ENCODE data around the gene CPNE9.

Gene CPNE9

GRCh38 chr3:9717563-9717962, 13.9 kb downstream of the CPNE9 start:
- no peak for FAIRE-seq

DNA sequence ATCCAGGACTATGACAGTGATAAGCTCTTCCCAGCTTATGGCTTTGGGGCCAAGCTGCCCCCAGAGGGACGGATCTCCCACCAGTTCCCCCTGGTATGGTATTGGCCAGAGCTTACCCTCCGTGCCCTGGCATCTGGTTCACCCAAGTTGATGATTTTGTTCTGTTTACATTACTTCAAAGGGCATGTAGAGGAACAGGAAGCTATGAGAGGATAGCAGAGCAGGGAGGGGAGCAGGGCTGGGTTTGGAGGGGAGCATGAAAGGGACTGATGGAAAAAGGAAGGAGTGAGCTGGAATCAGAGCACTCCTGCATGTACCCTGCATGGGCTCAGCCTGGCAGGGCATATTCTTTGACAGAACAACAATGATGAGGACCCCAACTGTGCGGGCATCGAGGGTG, 14.5 kb downstream of the CPNE9 start:
- no peak for FAIRE-seq

DNA sequence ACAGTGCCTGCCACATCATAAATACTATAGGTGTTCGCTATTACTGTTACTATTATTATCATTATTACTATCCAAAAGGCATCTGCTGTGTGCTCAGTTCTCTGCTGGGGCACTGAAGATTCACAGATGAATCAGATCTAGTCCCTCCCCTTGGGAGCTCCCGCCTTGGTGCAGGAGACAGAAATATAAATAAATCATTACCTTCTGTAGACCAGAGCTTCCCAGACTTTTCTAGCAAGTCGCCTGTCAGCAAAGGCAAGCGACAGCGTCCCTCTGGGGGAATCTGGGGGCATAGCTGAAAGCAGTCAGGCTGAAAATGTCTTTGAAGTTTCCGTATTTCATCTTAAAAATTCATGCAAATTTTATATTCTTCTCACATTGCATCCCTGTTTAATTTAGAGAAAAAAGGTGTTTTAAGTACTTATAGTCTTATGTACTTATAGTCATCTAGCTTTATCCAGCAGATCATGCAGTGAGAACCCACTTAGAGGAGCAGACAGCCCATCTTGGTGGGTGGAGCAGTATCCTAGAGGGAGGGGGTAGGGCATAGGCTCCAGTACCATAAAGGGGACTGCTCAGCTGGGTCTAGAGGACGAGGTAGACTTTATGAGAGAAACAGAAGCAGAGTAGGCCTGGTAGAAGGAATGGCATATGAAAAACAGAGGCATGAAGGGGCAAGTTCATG, 17.5 kb downstream of the CPNE9 start:
- FAIRE-seq: no peak

DNA sequence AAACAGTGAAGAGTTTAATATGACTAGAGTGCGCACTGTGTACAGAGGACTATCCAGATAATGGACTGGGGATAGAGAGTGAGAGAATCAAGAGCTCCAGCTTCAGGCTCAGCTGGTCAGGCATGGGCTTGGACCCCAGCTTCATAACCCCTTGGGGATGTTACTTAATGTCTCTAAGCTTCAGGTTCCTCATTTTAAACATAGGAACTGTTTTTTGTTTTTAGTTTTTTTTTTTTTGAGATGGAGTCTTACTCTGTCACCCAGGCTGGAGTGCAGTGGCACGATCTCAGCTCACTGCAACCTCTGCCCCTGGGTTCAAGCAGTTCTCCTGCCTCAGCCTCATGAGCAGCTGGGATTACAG, 18.0 kb downstream of the CPNE9 start:
- FAIRE-seq: no peak

DNA sequence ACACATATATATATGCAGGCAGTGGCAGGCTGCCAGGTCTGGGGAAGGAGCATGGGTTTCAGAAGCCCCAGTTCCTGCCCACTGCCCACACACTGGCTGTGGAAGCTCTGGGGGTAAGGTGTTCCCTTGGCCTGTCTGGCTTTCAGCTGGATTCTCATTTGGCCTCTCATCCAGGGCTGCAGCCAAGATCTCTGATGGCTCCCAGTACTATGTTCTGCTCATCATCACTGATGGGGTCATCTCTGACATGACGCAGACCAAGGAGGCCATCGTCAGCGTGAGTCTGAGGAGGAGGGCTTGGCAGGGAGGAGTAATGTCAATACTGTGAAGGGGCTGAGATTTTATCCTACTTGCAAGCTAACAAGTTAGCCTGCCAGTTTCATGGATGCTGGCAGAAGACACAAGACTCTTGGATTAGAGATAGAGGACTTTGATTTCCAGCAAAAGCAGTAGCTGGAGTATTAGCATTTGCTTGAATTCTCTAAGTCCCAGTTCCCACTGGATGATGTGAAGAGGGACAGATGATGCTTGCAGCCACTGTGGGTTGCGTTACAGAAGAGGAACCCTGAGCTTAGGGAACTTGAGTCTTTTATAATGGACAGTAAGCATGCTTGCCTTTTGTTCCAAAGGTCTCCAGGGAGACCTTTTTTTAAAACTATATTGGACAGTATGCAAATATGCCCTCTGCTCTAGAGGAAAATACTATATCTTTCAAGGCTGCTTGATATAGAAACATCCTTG, 22.3 kb downstream of the CPNE9 start:
- no peak for FAIRE-seq

DNA sequence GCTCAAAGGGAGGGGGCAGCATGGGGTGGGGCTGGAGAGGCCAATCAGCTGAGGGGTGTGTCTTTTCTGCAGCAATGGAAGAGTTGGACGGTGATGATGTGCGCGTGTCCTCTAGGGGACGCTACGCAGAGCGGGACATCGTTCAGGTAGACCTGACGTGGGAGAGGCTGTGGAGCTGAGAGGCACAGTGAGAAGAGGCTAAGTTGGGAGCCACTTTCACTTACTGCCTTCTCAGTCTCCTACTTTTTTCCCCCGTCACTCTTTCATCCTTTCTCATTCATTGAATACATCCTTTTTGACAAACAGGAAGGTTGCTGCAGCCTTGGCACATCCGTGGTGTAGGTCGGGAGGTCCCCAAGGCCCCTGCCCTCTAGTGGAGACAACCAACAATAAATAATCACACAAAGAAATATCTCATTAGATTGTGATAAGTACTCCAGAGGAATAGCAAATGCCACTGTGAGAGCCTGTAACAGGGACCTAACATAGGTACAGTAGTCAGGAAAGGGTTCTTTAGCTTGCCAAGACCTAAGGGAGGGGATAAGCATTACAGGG, 23.5 kb downstream of the CPNE9 start:
- no peak for FAIRE-seq

DNA sequence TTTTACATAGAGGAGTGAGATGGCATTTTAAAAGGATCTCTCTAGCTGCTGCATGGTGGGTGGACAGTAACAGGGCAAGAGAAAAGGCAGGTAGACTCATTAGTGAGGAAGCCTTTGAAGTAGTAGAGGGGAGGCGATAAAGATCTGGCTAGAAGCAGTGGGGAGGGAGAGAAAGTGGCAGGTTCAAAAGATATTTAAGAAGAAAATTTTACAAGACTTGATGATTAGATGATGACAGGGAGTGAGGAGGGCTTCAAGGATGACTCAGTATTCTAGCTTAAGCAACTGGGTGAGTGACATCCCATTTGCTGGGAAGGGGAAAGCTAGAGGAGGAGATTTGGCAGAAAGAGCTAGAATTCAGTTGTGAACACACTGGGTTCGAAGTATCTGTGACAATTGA, 24.1 kb downstream of the CPNE9 start:
- FAIRE-seq: no peak

GRCh38 chr3:9729419-9729818, 25.8 kb downstream of the CPNE9 start:
- FAIRE-seq: no peak

DNA sequence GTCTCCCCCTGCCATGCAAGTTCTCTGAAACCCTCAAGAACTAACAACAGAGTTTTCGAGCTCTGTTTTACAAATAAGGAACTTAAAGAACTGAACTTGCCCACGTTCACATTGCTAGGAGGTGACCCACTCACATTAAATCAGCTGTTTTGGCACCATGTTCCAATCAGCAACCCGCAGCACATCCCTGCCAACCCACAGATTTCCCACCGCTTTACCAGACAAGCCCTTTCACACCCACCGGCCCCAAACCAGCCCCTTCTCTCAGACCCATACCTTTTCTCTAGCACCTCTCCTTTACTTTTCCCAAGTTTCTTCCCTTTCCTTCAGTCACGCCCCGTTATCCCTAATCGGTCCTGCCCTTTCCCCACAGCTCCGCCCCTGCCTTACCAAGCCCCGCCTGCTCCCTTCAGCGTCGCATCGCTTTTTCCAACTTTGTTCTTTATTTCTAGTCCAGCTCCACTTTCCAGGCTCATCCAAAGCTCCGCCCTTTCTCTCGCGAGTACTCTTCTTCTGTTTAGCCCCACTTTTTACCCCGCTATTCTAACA, 27.1 kb downstream of the CPNE9 start:
- peak; percentile 70 for FAIRE-seq

DNA sequence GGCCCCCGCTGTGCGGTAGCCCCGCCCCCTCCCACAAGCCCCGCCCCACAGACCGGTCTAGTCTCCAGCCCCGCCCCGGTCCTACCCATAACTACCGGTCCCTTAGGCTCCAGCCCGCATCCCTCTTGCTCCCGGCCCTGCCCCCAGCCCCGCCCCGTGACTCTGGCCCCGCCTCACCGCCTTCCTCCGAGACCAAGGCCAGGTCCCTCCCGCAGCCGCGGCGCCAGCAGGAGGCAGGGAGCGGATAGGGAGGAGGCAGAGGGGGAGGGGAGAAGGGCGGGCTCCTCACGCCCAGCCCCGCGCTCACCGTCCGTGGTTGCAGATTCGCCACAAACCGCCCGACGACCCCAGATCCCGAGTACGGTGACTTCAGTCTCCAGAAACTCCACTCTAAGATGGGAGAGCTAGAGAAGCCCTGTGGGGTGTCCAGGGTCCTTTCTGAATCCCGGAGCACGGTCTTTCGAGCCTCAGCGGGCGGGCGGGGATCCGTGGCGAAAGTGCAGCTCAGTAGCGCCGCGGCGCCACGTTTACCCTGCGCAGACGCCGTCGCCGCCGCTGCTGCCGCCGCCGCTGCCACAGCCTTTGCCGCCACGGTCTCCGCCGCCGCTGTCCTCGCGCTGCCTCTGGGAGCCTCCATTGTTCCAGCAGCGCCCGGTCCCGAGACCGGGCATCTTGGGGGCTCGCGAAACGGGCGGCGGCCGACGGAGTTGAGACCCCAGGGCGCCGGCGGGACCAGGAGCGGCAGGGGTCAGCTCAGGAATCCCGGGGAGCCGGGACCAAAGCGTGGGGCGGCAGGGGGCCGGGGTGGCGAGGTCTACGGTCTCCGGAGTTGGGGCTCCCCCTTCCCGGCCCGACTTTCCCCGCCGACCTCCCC, 27.8 kb downstream of the CPNE9 start, which contains the start of gene BRPF1:
Gene BRPF1 (plus strand): TSS at position 530 of the 874 bp plus-strand sequence. CDS start 2,406 bp downstream, outside the sequence.
- peak; percentile 41 for FAIRE-seq

GRCh38 chr3:9732080-9732739, 28.6 kb downstream of the CPNE9 start:
- FAIRE-seq: no peak

GRCh38 chr3:9732740-9733115, 29.1 kb downstream of the CPNE9 start:
- no peak for FAIRE-seq

DNA sequence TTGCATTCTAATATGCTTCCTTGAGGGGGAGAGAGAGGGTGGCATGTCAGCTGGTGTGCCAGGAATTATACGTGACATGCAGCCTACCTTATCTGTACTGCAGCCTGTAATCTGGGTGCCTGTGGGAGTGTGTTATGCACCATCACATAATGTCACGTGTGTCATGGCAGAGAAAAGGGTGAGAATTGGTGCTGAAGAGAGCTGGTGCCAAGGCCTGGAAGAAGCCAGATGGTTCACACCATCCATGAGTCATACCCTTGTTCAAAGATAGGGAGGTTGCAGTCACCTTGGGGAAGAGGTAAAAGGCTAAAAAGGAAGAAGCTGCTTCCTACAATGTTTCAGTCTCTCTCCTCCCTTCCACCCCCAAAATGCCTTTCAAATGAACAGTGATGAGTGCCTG, 33.2 kb downstream of the CPNE9 start:
- no peak for FAIRE-seq

DNA sequence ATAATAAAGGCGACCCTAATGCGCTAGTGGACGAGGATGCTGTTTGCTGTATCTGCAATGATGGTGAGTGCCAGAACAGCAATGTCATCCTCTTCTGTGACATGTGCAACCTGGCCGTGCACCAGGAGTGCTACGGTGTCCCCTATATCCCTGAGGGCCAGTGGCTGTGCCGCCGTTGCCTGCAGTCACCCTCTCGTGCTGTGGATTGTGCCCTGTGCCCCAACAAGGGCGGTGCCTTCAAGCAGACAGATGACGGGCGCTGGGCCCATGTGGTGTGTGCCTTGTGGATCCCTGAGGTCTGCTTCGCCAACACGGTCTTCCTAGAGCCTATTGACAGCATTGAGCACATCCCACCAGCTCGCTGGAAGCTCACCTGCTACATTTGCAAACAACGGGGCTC, 35.5 kb downstream of the CPNE9 start:
- no peak for FAIRE-seq

GRCh38 chr3:9742560-9742959, 38.9 kb downstream of the CPNE9 start:
- no peak for FAIRE-seq

DNA sequence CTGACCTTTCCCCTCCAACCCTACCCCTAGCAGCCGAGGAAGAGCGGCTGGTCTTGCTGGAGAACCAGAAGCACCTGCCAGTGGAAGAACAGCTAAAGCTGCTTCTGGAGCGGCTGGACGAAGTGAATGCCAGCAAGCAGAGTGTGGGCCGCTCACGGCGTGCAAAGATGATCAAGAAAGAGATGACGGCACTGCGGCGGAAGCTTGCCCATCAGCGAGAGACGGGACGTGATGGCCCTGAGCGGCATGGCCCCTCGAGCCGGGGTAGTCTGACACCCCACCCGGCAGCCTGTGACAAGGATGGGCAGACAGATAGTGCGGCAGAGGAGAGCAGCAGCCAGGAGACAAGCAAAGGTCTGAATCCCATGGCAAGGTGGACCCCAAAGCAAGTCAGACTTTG, 39.9 kb downstream of the CPNE9 start:
- no peak for FAIRE-seq

DNA sequence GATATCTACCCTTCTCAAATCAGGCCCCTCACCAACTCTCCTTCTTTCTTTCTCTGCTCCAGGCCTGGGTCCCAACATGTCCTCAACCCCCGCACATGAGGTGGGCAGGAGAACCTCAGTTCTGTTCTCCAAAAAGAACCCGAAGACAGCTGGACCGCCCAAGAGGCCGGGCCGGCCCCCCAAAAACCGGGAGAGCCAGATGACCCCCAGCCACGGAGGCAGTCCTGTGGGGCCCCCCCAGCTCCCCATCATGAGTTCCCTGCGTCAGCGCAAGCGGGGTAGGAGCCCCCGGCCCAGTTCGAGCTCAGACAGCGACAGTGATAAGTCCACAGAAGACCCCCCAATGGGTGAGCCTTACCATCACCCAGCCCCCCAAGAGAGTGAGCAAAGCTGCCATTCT, 40.5 kb downstream of the CPNE9 start:
- FAIRE-seq: no peak

DNA sequence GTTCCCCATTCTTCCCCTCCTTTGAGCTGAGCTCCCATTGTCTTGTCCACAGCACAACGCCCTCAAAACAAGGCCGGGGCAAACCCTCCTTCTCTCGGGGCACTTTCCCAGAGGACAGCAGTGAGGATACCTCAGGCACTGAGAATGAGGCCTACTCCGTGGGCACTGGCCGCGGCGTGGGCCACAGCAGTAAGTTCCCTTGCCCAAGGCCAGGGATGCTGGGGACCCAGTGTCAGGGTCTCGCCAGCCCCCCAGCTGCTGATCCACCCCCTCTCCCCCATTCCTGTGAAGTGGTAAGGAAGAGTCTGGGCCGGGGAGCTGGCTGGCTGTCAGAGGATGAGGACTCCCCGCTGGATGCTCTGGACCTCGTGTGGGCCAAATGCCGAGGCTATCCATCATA, 41.9 kb downstream of the CPNE9 start:
- FAIRE-seq: no peak

GRCh38 chr3:9746330-9746729, 42.7 kb downstream of the CPNE9 start:
- FAIRE-seq: no peak

- no peak for FAIRE-seq
Observed at GRCh38 chr3:9747267-9747666, 43.6 kb downstream of the CPNE9 start.

DNA sequence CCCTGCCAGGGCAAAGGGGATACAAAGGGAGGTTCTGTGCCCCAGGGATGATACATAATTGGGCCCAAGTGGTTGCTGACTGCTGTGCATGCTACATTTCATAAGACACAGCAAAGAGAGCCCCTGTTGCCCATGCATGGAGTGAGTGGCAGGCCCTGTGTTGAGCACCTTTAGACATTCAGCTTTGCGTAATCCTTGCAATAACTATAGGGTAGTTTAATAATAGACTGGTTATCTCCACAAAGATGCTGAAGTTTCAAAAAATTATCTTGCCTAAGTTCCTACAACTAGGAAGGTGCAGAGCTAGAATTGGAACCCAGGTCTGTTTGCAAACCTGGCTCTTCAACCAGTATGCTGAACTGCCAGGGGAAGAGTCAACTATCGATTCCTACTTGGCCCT, 44.4 kb downstream of the CPNE9 start:
- no peak for FAIRE-seq

GRCh38 chr3:9749296-9749644, 45.6 kb downstream of the CPNE9 start:
- no peak for FAIRE-seq
